Stimulated activated CD8-positive, alpha-beta memory T cell treated with anti-CD3 and anti-CD28 coated beads, Interleukin-12 subunit alpha, Interleukin-12 subunit beta, amount 100 ng/mL, for 24 hours (primary cell): ENCODE measurements around the gene TMEM183A.
"Not testable (repeated sequence)": the region's sequence is repeated elsewhere in the genome, so short reads cannot be mapped to it uniquely, and the experiment has no call there.

Source experiments
- DNase-seq: peaks from one replicate; pipeline ENCODE4 v3.0.0-alpha.2; 2020; ENCODE audit errors: extremely low read depth

Gene TMEM183A, protein sequence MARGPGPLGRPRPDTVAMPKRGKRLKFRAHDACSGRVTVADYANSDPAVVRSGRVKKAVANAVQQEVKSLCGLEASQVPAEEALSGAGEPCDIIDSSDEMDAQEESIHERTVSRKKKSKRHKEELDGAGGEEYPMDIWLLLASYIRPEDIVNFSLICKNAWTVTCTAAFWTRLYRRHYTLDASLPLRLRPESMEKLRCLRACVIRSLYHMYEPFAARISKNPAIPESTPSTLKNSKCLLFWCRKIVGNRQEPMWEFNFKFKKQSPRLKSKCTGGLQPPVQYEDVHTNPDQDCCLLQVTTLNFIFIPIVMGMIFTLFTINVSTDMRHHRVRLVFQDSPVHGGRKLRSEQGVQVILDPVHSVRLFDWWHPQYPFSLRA

DNA sequence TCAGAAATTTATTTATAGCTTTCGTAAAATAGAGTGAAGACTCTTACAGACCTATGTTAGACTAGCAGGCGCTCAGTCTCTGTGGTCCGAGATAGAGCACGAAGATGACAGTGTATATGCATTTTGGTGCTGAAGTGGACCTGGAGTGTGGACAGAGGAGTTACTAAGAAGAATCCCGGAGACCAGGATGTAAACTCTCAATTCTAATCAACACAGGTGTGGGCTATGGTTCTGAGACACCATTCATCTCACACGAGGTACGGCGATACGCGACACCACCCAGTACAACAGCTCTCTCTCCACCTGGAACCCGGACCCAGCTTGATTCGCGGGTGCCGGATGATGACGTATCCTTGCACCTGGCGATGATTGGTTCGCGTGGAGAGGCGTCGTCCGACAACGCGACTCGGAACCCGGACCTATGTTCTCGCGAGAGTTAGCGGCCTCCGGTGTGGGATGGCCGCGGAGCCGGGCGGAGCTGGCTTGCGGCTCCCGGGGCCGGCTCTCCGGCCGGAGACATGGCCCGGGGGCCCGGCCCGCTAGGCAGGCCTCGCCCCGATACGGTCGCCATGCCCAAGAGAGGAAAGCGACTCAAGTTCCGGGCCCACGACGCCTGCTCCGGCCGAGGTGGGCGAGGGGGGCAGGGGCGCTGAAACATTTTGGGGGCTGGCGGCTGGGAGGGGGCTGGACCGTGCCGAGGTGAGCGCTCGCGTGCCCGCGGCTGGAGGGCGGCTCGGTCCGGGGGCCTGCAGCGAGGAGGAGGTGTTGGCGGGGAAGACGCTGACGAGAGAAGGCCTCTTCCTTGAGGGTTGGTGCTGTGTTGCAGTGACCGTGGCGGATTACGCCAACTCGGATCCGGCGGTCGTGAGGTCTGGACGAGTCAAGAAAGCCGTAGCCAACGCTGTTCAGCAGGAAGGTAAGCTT is at the start of gene TMEM183A:
Gene TMEM183A, plus strand, starts transcription at position 427 of the 924 bp plus-strand sequence. Its CDS starts 92 bp downstream, at position 519.
- peak; percentile 91 for DNase-seq

DNA sequence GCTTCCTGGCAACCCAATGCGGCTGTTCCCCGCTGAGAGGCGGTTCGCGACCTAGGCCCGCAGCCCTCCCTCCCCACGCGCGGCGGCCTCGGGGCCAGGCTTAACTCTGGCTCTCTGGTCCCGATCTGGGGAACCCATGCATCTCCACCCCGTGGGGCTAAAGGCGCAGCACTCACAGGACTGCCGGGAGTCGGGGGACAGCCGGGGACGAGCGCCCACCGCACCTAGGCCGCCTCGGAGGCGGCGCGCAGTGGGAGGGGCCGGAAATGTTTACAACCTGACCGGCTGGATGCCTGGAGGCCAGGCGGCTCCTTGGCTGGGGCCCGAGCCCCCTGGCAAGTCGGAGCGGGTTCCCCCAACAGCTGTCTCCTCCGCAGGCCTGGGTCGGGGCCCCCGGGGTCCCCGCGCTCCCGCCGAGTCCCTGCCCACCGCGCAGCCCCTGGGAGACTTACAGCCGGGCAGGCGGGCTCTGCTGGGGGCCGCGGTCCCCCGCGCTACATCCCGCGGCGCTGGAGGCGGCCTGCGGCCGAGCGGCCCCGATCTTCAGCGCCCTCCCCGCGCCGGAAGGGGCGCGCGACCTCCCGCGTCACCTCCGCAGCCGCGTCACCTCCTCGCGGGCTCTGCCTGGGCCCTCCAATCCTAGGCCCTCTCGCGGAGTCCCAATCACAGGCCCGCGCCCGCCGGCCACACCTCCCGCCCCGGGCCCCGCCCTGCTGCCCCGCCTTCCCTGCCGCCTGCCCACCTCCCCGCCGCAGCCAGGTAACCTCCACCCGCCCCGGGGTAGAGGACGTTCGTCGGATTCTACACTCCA is 49.2 kb upstream of the TMEM183A start, which contains the start of gene ADIPOR1:
Gene ADIPOR1, minus strand, starts transcription at position 580 of the 811 bp plus-strand sequence. CDS start 7,242 bp downstream, outside the sequence.
- DNase-seq = peak; percentile 80

DNA sequence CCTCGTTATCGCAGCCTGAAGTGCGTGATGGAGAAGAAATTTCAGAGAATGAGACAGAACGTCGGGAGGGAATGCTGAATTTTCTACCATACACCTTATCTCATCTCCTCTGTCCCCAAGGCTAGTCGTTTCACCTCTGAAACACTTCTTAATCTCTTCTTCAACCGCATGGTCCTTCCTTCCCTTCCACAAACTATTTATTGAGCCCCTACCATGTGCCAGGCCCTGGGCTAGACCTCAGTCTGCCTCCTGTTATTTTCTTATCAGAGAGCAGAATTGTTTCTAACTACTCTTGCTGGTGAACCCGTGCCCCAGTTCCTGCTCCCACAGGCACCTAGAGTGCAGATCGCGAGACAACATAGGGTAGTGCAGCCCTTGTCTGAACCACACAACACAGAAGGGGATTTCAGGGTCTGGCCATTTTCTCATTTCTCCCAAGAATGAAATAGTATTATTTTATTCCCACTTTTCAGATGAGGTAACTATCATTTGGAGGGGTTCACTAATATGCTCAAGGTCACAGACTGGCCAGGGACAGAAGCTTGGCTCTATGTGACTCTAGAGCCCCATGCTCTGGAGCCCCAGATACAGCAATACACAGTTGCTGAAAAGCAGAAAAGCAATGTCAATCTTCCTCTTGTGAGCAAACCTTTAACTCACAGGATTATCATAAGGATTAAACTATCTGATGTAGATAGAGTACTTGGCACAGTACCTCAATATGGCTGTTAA is 48.5 kb upstream of the TMEM183A start:
- DNase-seq = no peak

DNA sequence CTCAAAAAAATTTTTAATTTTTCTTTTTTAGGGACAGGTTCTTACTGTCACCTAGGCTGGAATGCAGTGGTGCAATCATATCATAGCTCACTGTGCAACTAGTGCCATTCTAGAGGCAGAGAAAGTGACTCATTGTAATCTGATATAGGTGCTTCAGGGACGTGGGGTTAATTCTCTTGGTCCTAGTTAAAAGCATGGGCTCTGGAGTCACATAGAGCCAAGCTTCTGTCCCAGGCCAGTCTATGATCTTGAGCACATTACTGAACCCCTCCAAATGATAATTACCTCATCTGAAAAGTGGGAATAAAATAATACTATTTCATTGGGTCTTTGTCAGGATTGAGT is 47.9 kb upstream of the TMEM183A start:
- no peak for DNase-seq

DNA sequence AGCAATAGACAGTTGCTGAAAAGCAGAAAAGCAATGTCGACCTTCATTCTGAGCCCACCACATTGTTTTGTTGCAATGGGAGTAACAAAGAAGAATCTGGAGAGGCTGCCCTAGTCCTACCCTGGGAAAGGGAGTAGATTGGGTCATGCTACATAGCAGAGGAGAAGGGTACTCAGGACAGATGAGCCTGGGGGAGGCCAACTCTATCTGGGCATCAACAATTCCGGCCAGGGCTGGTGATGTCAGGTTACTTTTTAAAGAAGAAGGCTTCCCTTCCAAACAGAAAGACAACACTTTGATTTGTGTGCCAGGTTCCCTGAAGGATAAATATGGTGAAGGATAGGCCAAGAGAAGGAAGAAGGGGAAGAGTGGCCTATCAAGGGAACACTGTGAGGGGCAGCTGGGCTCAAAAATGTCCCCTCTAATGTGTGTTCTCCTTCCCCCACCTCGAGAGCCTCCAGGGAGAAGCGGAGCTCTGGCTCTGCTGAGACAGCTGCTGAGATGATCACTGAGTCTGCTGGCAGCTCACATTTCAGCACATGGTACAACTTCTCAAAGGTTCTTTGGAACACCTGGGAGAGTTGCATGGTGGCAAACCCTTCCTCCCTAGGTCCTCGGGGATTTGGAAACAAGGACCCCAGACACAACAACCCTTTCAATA is 45.8 kb upstream of the TMEM183A start:
- no peak for DNase-seq

DNA sequence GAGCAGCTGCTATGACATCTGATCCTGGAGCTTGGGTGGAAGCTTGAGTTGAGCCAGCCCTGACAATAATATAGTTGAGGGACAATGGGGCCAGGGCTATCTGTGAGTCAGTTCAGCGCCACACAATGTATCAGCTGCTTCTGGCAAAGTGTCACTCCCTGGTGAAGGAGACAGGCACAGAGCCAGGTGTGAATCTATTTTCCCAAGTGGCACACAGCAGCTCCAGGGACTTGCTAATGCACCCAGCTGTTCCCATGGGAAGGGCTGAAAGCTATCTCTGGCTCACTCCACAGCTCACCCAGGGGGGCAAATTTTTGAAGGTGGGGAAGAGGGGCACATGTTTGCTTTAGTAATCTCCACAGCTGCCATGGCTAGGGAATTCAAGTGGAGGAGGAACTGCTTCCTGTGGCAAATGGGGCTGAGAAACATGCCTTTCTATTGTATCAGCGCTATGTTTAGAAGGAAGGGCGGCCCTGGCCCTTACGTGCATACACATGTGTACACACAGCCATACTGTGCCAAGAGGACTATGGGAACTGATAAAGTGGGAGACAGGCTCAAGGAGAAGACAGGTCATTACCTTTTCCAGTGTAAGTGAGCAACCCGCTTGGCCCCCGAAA is 42.3 kb upstream of the TMEM183A start:
- no peak for DNase-seq

DNA sequence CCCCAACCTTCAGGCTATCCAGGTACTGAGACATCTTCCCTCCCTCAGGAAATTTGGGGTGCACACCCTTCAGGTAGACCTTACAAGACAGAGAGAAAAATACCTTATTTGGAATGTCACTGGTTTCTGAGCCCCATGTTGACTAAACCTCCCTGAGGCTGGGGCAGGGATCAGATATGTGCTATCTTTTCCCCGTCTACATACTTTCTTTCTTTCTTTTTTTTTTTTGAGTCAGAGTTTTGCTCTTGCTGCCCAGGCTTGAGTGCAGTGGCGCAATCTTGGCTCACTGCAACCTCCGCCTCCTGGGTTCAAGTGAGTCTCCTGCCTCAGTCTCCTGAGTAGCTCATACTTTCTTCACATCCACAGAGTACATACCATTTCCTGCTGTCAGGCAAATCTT is 41.8 kb upstream of the TMEM183A start:
- no peak for DNase-seq

DNA sequence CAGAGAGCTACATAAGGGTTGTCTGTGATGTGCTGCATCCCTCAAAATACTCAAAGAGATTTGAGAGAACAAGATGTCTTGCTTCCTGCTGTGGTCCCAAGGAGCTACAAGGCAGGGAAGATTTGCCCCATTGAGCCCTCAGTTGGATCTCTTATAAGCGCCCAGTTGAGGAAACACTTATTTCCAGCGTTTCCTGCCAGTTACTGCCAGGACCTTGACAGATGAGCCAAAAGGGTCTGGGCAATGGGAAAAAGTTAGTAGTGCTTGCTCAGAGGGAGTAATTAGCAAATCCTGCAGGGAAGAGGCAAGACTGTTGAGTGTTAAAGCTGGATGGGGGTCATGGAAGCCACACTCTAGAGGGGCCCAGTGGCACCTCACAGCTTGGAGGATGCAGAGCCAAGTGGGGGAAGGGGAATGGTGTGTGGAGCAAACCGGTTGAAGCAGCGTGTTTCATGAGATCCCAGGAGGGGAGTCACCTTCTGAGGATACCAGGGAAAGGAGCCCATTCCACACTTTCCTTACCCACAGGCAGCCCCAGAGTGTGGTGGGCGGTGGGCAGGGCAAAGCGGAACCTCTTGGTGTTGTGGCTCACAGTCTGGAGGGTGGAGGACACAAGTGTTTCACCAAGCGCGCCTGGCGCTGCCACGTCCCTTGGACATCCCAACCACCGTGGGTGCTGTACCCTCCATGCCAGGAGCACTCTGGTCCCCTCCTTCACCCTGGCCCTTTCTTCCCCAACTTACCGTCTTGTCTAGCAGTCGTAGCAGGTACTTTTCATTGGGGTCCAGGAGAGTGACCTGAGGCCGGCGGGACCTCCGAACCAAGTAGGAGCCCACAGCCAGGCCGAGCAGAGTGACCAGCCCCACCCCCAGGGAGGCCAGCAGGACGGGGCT is 40.9 kb upstream of the TMEM183A start:
- no peak for DNase-seq

DNA sequence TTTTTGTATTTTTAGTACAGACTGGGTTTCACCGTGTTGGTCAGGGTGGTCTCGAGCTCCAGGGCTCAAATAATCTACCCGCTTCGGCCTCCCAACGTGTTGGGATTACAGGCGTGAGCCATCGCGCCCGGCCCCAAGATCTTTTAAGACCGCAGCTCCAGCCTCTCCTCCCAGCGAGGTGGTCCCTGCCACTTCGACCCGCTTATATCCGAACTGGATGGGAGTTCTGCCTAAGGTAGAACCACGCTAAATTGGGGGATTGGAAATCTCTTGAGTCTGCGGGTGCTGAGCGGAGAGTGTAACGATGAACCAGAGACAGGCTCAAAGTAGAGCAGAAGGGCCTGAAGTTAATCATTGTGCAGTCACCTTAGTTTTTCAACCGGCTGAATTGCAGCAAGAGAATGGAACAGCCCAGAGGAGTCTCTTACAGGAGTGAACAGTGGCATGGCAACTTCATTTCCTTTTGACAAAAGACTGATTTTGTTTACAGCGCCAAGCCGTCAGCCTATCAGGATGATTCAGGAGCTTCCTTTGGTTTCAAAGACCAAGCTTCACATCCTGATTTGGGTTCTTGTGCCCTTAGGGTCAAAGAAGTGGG is 39.4 kb upstream of the TMEM183A start:
- DNase-seq = no peak

DNA sequence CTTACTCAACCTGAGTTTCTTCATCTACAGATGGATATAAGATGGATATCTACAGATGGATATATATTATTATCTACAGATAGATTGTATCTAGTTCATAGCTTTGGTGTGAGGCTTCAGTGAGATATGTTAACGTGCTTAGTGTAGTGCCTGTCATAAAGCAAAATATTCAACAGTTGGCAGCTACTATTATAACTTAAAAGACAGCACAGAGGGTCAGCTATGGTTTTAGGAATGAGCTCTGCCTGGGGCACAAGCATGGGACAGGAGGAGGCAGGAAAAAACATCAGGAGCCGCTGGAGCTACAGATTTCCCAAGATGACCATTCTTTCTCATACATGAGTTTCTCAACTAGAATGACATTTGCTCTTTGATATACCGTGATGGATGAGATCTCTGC is 38.8 kb upstream of the TMEM183A start:
- DNase-seq = no peak

DNA sequence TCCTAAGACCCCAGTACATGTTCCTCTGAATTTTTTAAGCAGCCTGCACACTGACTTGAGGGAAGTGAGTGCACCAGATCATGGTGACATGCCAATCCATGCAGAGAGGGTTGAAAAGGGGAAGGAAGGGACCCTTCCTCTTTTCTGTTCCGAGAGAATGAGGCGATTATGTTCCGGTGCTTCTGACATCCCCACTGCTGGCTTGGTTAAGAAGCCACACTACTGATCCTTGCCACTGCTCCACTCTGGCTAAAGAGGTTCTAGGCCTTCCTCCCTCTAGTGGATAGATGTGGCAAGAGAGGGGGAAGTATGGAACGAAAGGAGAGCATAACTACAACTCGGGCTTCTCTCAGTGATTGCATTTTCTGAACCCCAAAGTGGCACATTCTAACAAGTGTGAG is 38.3 kb upstream of the TMEM183A start:
- no peak for DNase-seq

DNA sequence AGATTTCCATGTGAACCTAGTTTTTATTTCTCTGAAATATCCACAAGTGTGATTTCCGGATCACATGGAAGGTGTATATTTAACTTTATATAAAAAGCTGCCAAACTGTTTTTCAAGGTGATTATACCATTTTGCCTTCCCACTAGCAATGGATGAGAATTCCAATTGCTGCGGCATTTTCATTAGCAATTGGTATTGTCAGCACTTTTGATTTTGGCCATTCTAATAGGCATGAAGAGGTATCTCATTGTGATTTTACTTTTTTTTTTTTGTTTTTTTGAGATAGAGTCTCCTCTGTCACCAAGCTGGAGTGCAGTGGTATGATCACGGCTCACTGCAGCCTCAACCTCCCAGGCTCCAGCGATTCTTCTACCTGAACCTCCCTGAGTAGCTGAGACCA is 35.1 kb upstream of the TMEM183A start:
- DNase-seq = no peak

DNA sequence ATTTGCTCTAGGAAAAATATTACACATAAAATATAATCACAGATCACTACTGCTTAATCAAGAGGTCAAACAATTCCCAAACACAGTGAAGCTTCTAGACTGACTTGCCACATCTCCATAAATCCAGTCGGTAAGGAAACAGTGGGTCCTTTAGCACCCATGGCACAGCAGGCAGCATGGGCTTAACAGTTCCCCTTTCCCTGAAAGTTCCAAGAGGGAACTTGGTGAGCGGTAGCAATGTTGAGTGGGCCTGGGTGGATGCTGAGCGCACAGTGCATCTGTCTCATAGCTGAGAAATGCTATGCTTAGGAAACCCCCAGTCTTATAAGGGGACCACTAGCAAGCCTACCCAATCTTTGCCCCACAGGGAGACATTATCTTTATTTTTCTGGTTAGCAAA is 32.3 kb upstream of the TMEM183A start:
- DNase-seq = no peak

DNA sequence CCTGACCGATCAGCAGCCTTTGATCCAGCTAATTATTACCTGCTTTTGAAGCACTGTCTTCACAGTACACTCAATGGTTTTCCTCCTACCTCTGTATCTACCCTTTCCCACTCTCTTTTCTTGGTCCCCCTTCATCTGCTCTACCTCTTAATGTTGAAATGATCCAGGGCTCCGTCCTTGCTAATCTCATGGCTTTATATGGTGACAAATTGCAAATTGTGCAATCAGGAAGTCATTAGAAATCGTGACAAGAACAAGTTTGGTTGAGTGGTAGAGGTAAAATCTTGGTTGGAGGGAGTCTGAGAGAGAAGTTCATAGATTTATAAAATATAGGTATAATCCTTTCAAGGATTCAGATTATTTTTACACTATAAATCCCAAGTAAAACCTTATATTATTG is 30.5 kb upstream of the TMEM183A start:
- no peak for DNase-seq

DNA sequence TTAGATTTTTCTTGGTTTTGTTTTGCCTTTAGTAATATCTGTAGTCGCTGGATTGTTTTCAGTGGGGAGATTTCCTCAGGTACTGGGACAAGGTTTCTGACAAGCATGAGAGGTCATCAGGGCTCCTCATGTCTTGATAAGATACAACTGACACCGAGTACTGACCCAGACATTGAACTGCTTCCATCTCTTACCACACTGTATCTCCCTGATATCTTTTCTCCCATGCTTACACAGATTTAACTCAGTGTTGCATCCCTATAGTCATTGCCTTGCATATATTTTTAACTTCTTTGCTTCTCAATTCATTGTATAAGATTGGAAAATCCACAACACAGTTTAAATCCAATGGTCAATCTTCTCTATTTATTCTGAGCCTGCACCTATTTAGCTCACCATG is 27.7 kb upstream of the TMEM183A start:
- no peak for DNase-seq

DNA sequence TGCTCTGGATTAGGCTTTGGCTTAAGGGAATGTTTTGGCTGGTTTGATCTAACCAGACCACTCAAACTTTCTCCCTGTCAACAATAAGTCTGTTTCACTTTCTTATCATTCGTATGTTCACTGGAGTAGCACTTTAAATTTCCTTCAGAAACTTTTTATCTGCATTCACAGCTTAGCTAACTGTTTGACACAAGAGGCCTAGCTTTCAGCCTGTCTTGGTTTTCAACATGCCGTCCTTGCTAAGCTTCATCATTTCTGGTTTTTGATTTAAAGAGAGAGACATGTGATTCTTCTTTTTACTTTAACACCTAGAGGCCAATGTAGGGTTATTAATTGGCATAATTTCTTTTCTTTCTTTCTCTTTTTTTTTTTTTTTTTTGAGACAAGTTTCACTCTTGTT is 25.2 kb upstream of the TMEM183A start:
- no peak for DNase-seq

DNA sequence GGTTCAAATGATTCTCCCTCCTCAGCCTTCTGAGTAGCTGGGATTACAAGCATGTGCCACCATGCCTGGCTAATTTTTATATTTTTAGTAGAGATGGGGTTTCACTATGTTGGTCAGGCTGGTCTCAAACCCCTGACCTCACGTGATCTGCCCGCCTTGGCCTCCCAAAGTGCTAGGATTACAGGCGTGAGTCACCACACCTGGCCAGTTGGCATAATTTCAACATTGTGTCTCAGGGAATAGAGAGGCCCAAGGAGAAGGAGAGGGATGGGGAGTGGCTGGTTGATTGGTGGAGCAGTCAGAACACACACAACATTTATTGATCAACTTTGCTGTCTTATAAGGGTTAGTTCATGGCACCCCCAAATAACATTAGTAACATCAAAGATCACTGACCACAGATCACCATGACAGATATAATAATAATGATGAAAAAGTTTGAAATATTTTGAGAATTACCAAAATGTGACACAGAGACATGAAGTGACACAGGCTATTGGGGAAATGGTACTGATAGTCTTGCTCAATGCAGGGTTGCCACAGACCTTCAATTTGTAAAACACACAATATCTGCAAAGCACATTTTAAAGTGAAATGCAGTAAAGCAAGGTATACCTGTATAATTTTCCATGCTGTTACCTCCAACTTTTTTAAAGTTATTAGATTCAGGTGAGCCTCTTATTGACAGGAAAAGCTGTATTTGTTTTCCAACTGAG is 24.3 kb upstream of the TMEM183A start:
- no peak for DNase-seq

DNA sequence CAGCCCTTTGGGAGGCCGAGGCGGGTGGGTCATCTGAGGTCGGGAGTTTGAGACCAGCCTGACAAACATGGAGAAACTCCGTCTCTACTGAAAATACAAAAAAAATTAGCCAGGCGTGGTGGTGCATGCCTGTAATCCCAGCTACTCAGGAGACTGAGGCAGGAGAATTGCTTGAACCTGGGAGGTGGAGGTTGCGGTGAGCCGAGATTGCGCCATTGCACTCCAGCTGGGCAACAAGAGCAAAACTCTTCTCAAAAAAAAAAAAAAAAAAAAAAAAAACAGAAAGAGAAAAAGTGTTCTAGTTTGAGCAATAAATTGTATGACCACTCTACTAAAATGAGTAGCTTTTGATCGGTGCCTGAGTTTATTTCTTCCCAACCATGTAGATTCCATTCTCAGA is 21.1 kb upstream of the TMEM183A start:
- not testable (repeated sequence) for DNase-seq
